NCI-H1092 treated with DMSO at 0.1 percent for 48 hours (cell line): Measurements from ENCODE around the gene SLC25A45.

ENCODE experiments used
- DNase-seq: peaks from one replicate; lab custom pipeline; 2025; lab: John Stamatoyannopoulos, UW

The SLC25A45 gene

GRCh38 chr11:65389294-65389980 is 7.0 kb upstream of the SLC25A45 start:
- DNase-seq, result no peak

DNA sequence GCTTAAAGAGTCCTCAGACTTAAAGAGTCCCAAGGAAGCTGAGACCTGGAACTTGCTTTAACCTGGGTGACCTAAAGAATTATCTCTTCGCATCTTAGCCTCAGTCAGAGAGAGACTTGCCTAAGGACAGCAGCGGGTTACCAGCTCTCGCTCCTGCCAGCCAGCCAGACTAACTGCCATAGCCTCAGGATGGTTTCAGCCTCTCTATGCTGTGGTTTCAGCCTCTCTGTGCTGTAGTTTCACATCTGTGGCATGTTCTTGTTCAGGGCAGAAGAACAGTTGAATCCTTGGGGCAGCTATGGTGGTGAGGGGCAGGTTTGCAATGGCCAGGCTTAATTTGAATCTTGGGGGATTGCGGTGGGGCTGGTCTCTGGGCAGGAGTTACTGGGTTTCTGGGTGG is 6.3 kb upstream of the SLC25A45 start:
- DNase-seq, result no peak

GRCh38 chr11:65386307-65387140 is 4.1 kb upstream of the SLC25A45 start, which contains the start of gene FRMD8:
Gene FRMD8 (plus strand): TSS chr11:65386637. CDS start chr11:65387037, 400 bp downstream.
- DNase-seq, result peak; percentile 76

GRCh38 chr11:65384301-65384889 is 1.9 kb upstream of the SLC25A45 start:
- DNase-seq, result no peak

- DNase-seq, result no peak
These were observed 1.3 kb upstream of the SLC25A45 start for GRCh38 chr11:65383778-65384177.

DNA sequence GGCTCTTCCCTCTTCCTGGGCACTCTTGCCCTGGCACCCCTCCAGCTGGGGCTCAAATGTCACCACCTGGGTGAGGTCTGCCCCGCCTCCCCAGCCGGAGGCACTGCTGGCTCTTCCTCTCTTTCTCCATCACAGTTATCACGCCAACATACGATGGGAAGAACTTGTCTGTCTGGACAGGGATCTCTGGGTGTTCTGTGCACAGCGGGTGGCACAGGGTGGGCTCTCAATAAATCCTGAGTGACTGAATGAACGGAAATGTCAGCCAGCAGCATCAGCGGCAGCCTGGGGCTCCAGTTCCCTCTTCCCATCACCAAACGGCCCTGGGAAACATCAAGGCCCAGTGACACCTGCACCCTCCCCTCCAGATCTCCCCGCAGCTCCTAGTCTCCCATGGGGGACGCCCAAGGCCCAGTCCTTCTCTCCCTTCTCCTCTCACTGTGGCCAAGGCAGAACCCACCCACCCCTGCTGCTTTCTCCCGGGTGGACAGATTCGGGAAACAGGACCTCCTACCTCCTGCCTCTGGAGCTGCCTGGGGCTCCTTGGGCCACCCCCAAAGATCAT is 440 bp upstream of the SLC25A45 start:
- DNase-seq, result no peak

DNA sequence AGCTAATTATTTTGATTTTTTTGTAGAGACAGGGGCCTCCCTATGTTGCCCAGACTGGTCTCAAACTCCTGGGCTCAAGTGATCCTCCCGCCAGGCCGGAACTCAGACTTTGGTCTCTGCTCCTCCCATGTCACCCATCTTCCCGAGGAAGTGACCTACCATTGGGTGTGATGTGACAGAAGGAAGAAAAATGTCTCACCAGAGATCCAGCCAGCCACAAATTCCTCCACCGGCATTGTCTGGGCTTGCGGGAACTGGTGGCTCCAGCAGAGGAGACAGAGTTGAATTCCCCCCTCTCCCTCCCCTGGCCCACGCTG is 772 bp downstream of the SLC25A45 start:
- DNase-seq, result no peak

DNA sequence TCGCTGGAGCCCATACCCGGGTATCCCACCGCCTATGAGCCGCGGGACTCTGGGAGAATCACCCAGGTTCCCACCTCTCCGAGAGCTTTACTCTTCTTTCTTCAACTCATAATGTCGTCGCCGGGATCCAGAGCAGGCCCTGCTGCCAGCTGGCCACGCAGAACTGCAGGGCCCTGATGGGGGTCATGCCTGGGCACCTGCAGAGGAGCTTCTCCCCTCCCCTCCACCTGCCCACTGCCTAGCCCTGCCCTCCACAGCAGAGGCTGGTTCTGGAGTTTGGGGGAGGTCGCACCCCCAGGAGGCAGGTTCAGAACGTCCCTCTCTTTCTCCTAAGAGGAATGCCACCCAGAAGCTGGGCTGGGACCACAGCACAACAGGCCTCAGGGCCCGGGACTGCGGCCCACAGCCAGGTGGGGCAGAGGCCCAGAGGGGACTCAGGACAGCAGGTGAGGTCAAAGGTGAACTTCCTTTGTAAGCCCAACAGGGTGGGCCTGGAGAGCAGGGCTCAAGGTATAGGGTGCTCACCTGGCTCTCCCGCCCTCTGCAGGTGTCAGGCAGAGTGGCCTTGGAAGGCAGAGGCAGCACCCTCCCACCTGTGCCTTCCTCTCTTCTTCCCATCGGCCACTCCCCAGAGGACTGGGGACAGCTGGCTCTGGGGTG is 1.9 kb downstream of the SLC25A45 start:
- DNase-seq, result no peak

DNA sequence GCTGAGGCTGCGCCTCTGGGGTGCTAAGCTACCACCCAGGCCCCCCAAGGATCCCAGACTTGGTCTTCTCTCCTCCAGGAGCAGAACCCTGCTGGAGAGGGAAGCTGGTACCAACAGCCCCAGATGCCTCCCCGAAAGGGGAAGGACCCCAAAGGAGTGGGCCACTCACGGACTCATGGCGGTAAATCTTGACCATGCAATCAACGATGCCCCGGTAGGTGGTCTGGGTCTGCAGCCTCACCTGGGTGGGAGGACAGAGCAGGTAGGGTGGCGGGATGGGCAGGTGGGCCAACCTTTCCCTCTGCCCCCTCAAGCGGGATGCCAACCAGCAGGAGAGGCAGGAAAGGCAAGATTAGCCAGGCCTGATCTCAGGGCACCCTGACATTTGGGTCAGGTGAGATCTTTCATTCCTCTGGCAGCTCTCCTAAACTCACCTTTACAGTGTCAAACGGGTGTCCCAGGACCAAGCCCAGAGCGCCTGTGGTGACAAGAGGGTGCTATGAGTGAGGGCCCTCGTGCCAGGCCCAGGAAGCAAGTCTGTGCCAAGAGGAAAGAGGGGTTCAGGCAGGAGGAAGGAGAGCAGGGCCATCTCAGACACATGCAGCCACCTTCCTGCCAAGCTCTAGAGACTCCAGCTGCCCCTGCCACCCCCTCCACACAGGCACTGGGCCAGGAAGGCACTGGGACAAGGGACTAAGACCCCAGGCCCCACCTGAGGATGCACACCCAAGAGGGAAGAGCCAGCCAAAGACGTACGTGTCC is 2.6 kb downstream of the SLC25A45 start:
- DNase-seq, result no peak

DNA sequence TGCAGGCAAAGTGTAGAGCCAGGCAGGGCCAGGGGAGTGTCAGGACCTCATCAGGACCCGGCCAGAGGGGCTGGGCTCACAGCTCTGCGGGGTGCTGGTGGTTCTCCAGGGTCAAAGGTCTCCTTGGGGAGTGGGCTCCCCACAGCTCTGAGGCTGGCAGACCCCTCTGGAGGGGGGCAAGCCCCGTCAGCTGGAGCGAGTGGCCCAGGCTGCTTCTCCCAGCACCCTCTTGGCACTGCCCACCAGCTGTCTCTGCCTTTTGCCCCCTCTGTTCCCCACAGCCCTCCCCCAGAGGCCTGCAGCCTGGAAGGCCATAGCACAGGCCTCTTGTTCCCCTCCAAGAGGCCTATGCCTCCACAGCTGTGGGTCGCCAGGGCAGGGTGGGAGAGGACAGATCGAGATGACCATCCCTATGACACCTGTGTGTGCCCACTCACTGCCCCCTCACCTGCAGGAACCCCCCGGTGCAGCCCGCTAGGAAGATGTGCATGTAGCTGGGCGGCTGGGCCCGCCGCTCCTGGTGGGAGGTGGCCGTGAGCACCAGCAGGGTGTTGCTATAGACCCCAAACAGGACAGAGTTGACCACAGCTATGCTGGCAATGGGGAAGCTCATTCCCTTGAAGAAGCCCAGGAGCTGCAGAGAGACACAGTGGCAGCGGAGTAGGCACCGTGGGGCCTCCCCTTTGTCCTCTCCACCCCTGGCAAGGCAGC is 3.4 kb downstream of the SLC25A45 start:
- DNase-seq, result no peak

DNA sequence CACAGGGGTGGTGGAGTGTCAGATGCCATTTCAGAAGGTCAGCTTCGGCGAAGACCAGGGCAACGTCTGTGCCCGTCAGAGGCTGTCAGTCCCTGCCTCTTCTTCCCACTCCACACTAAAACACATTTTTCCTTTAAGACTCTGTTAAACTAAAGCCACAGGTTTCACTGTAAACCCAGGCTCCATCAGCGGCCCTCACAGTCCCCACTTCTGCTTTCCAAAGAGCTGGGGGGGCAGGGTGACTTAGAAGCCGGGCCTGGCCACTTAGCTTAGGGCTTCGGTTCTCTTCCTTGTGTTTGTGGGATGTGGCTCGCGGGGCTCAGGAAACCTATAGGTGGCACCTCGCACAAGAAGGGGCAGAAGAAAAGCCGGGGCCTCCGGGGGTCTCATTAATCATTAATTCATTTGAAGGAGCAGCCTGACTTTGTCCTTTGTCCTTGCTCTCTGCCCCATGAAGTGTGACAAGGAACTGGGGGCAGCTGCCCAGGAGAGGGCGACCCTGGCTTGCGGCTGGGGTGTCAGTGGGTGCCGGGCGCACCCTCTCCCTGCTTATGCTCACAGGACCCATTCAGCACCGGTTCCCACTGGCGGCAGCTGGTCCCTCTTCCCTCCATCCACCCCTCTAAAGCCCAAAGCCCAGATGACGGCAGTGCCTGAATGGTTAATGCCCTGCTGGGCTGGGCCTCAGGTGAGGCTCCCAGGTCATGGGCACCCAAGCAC is 4.1 kb downstream of the SLC25A45 start:
- no peak for DNase-seq

DNA sequence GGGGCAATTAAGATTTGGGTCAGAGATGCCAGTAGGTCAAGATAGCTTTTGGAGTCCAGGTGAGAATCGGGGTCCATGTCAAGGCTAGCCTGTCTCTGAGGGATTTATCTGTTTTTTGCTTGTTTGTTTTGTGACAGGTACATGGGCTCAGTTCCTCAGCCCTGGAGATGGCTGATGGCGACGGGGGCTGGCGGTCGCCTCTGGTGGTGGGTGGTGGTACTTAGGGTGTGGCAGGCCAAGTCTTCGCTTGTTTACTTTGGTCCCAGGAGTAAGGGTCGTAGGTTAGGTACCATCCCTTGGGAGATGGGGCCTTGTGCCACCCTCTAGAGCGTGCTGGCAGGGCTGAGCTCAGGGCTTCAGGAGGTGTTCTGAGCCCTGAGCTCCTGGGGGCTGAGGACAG is 4.7 kb downstream of the SLC25A45 start:
- DNase-seq, result no peak

DNA sequence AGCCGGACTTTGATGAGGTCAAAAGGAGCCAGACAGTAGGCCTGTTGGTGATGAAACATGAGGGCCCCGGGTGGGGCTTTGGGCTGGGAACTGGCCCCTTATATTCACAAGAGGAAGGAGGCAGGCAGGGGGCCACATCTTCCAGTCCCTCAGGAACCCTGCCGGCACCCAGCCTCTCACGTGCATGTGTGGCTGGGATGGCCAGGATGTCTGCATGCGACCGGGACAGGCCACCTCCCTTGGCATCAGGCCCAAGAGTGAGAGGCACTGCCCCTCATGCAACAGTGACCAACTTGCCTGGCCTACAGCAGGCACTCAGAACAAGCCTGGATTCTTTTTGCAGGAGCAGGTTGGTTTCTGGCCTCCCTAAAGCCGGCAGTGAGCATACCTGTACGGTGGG is 5.4 kb downstream of the SLC25A45 start:
- DNase-seq, result no peak

DNA sequence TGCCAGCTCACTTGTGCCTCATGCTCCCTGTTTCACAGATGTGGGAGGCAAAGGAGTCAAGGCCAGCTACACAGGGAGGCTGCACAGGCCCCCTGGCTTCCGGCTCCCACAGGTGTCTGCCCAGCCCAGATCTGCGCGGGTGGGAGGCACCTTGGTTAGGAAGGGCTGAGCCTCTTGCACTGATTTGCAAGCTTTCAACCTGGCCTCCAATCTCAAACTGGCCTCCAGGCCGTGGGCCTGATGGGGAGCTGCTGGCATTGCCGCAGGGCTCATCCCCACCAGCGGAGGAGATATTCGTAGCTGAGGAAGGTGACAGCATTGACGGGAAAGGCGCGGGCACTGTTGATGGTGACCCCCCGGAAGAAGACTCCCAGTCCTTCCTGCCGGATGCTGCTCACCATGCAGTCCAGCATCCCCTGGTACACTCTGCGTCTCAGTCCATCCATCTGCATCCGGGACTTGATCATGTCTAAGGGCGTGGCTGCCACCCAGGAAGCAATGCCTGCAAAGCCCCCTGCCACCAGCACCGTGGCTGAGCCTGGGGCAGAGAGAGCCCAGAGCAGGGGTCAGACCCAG is 6.2 kb downstream of the SLC25A45 start:
- no peak for DNase-seq

- no peak for DNase-seq
These were observed 7.4 kb downstream of the SLC25A45 start for GRCh38 chr11:65375012-65375411.

DNA sequence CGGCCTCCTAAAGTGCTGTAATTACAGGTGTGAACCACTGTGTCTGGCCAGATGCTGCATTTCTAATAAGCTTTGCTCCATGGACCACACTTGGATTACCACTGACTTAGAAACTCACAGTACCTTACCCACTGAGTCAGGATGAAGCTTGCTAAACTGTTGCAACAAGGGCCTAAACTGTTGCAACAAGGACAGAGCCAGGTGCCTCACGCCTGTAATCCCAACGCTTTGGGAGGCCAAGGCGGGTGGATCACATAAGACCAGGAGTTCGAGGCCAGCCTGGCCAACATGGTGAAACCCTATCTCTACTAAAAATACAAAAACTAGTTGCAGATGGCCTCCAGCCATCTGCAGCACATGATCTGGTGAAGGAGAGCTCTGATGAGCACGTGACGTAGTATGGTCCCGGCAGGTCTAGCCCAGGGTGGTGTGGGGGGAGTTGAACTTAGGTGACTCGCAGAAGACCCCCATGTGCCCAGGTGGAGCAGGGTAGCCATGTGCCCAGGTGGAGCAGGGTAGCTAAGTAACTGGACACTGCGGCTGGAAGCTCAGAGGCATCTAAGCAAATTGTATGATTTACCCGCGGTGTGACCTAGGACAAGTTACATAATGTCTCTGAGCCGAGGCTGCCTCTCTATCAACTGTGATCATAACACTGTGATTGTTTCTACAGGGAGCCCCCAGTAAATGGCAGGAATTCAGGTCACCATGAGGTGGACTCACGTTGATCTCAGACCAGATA is 8.4 kb downstream of the SLC25A45 start:
- DNase-seq, result no peak

GRCh38 chr11:65370659-65371049 is 11.8 kb downstream of the SLC25A45 start:
- DNase-seq, result no peak

- DNase-seq, result peak; percentile 85
These were observed 16.1 kb downstream of the SLC25A45 start for GRCh38 chr11:65366340-65366773.

- no peak for DNase-seq
These were observed 18.7 kb downstream of the SLC25A45 start for GRCh38 chr11:65363770-65364169.
